Transverse colon (tissue), 4 donors: ENCODE results near the gene CADPS2.

ENCODE experiments used
- CTCF ChIP-seq, 5 experiments: fragments of 200-600 bp in 3 of 5; fragments of 450-650 bp in 2 of 5; sonication (generic) in 3 of 5; IDR thresholded peaks; 1 replicate in 2 of 5; 2 replicates in 3 of 5; pipeline ENCODE4 v1.5.1; 2016 to 2017; ENCODE audit warnings: antibody characterized with exemption in 5 of 5, inconsistent platforms in 3 of 5, mild to moderate bottlenecking in 2 of 5, moderate library complexity in 1 of 5
- POLR2A ChIP-seq: fragments of 450-650 bp; IDR thresholded peaks from one replicate; pipeline ENCODE4 v1.6.1; 2016; ENCODE audit warnings: antibody characterized with exemption, mild to moderate bottlenecking, moderate library complexity
- POLR2AphosphoS5 ChIP-seq, 3 donors: sonication (generic); formaldehyde crosslinking; IDR thresholded peaks; one replicate each; pipeline ENCODE4 v1.6.1; 2016; ENCODE audit warnings: antibody characterized with exemption in 3 of 3

GRCh38 chr7:122675621-122676020 is 210.6 kb downstream of the CADPS2 start:
- TF ChIP-seq CTCF (IDR thresholded peaks at IDR 0.05) (no peak), POLR2A (no peak), POLR2AphosphoS5 (IDR thresholded peaks at IDR 0.05) (no peak)
